GM12891 (cell line): ENCODE data around the gene ABHD2.

Experiments used
- PAX5 ChIP-seq: IDR thresholded peaks from 2 replicates; pipeline ENCODE4 v1.6.1; 2011; ENCODE audit warnings: low read length, moderate library complexity, mild to moderate bottlenecking; ENCODE audit not compliant: insufficient read depth, severe bottlenecking
- POLR2A ChIP-seq: IDR thresholded peaks from 2 replicates; pipeline ENCODE4 v1.6.1; 2011; ENCODE audit warnings: low read depth, low read length, control low read depth
- POLR2AphosphoS5 ChIP-seq: IDR thresholded peaks from 2 replicates; pipeline ENCODE4 v1.6.1; 2011; ENCODE audit warnings: low read depth, low read length, control low read depth
- SPI1 ChIP-seq: IDR thresholded peaks from 2 replicates; pipeline ENCODE4 v1.6.1; 2011; ENCODE audit warnings: low read depth, low read length, control low read depth
- TAF1 ChIP-seq: IDR thresholded peaks from 2 replicates; pipeline ENCODE4 v1.6.1; 2011; ENCODE audit warnings: low read depth, low read length, control low read depth

GRCh38 chr15:89097313-89097712, 9.1 kb downstream of the ABHD2 start:
- no peak for TF ChIP-seq TAF1
- no peak for TF ChIP-seq POLR2A
- no peak for TF ChIP-seq POLR2AphosphoS5
- TF ChIP-seq SPI1, result no peak
- no peak for TF ChIP-seq PAX5
